DOHH2 (cell line): ENCODE measurements around the gene LNX2.
A peak's percentile ranks its signal among the peaks of the same experiment; 100 is the strongest.

ENCODE experiments used
- H3F3A ChIP-seq: fragments of 200-600 bp; sonication (generic), shearing (Covaris generic); 2 replicates; pipeline ENCODE4 v1.6.0; 2016; ENCODE audit warnings: antibody characterized with exemption, mild to moderate bottlenecking; ENCODE audit not compliant: control insufficient read depth, insufficient read depth
- H3K27ac ChIP-seq: fragments of 200-600 bp; sonication (generic); 2 replicates; pipeline ENCODE4 v1.5.1; 2014; ENCODE audit warnings: low read depth, mild to moderate bottlenecking, low read length, moderate library complexity
- H3K27me3 ChIP-seq: fragments of 200-600 bp; sonication (generic); 2 replicates; pipeline ENCODE4 v1.6.1; 2014; ENCODE audit warnings: mild to moderate bottlenecking, low read length, mixed read lengths; ENCODE audit not compliant: control insufficient read depth
- H3K36me3 ChIP-seq: fragments of 200-600 bp; sonication (generic); 2 replicates; pipeline ENCODE4 v1.6.1; 2014; ENCODE audit warnings: mild to moderate bottlenecking, low read length, moderate library complexity, mixed read lengths; ENCODE audit not compliant: control insufficient read depth
- H3K4me1 ChIP-seq: fragments of 200-600 bp; sonication (generic); 2 replicates; pipeline ENCODE4 v1.6.1; 2014; ENCODE audit warnings: mild to moderate bottlenecking, low read length, mixed read lengths; ENCODE audit not compliant: control insufficient read depth
- H3K4me2 ChIP-seq: fragments of 200-600 bp; sonication (generic); 2 replicates; pipeline ENCODE4 v1.6.0; 2014; ENCODE audit warnings: mild to moderate bottlenecking, low read length, moderate library complexity
- H3K4me3 ChIP-seq: fragments of 200-600 bp; sonication (generic); 2 replicates; pipeline ENCODE4 v1.5.1; 2014; ENCODE audit warnings: mild to moderate bottlenecking, low read length, mixed read lengths
- H3K79me2 ChIP-seq: fragments of 200-600 bp; sonication (generic); 2 replicates; pipeline ENCODE4 v1.6.1; 2014; ENCODE audit warnings: mild to moderate bottlenecking, low read length, mixed read lengths; ENCODE audit not compliant: control insufficient read depth
- H3K9me2 ChIP-seq: fragments of 200-600 bp; sonication (generic); replicated peaks from 2 replicates; pipeline ENCODE4 v1.6.1; 2014; ENCODE audit warnings: mild to moderate bottlenecking, low read length, mixed read lengths; ENCODE audit not compliant: control insufficient read depth
- H3K9me3 ChIP-seq: fragments of 200-600 bp; sonication (generic); 2 replicates; pipeline ENCODE4 v1.6.1; 2014; ENCODE audit warnings: antibody characterized with exemption, low read length, mixed read lengths; ENCODE audit not compliant: control insufficient read depth, insufficient read depth
- H4K20me1 ChIP-seq: fragments of 200-600 bp; sonication (generic); 2 replicates; pipeline ENCODE4 v1.6.0; 2014; ENCODE audit warnings: low read depth, mild to moderate bottlenecking, antibody characterized with exemption, low read length, moderate library complexity; ENCODE audit not compliant: control insufficient read depth, insufficient read depth
- CTCF ChIP-seq: fragments of 200-600 bp; sonication (generic); IDR thresholded peaks from one replicate; pipeline ENCODE4 v1.5.1; 2014; ENCODE audit warnings: antibody characterized with exemption, mild to moderate bottlenecking, low read depth, low read length; ENCODE audit not compliant: poor library complexity, severe bottlenecking
- EZH2phosphoT487 ChIP-seq: fragments of 200-600 bp; sonication (generic); IDR thresholded peaks from 2 replicates; pipeline ENCODE4 v1.6.1; 2017; ENCODE audit warnings: borderline replicate concordance, mild to moderate bottlenecking, antibody characterized with exemption, low read length, moderate library complexity, mixed read lengths

LNX2 gene

GRCh38 chr13:27533155-27533643 lies 87.1 kb downstream of the LNX2 start:
- Histone ChIP-seq H3K36me3 (no peaks in the 10 kb centered on the region), H3K4me1 (no peaks in the 10 kb centered on the region), H3K9me2 (no peaks in the 10 kb centered on the region), H3K79me2 (no peaks in the 10 kb centered on the region), H3K4me3 (no peak overlapping the region), H3K4me2 (no peak overlapping the region), H3K27me3 (no peaks in the 10 kb centered on the region), H3F3A (no peaks in the 10 kb centered on the region), H3K9me3 (no peaks in the 10 kb centered on the region), H3K27ac (no peak overlapping the region), H4K20me1 (no peaks in the 10 kb centered on the region)
- TF ChIP-seq CTCF (peak; percentile 96), EZH2phosphoT487 (no peak)

DNA sequence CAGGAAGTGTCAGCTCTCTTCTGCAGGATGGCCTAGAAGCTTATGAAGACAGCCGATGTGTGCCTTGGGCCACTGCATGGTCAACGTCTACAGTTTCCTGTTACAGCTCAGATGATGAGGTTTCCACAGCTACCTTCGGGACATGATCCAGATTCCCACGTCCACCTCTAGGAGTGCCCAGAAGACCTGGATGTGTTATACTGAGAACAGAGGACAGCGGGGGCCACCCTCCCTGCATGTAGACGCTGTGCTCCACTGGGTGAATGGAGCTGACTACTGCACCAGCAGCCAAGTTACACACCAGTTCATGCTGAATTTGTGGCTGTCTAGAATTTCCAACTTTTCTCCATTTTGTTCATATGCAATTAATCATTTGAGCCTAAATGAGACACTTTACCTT lies 91.4 kb downstream of the LNX2 start:
- no peak for TF ChIP-seq EZH2phosphoT487
- no peak for TF ChIP-seq CTCF
- H3K4me2 ChIP-seq: no peak overlapping the region

DNA sequence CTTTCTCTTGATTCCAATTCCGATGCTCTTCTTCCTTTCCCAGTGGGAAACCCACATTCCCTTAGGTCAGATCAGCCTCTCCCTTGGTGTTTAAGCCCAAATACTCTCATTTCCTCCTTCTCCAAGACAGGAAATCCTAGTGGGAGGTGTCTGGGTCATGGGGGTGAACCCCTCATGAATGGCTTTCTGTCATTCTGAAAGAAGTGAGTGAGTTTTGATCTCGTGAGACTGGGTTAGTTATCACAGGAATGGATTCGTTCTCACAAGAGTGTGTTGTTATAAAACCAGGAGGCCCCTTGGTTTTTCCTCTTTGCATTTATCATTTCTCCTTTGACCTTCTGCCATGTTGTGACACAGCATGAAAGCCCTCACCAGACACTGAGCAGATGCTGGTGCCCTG lies 93.8 kb downstream of the LNX2 start:
- Histone ChIP-seq H3K4me2 (no peak overlapping the region), H3K27me3 (no peaks in the 10 kb centered on the region), H4K20me1 (no peaks in the 10 kb centered on the region), H3K4me1 (peaks cover 12% of the 10 kb centered on the region), H3K36me3 (no peaks in the 10 kb centered on the region), H3K27ac (no peak overlapping the region), H3K9me3 (no peaks in the 10 kb centered on the region), H3K4me3 (no peak overlapping the region), H3F3A (0 out of 2 replicates have a peak, but pooled peaks cover 4% of the 10 kb centered on the region), H3K9me2 (no peaks in the 10 kb centered on the region), H3K79me2 (no peaks in the 10 kb centered on the region)
- no peak for TF ChIP-seq CTCF
- TF ChIP-seq EZH2phosphoT487: no peak

More for the DNA sequence above, 91.4 kb downstream of the LNX2 start:
- Histone ChIP-seq H3K79me2 (no peaks in the 10 kb centered on the region), H3K36me3 (no peaks in the 10 kb centered on the region), H3K4me3 (no peak overlapping the region), H3K4me1 (no peaks in the 10 kb centered on the region), H4K20me1 (no peaks in the 10 kb centered on the region), H3K27ac (no peak overlapping the region), H3K9me3 (no peaks in the 10 kb centered on the region), H3K27me3 (no peaks in the 10 kb centered on the region), H3K9me2 (no peaks in the 10 kb centered on the region), H3F3A (no peaks in the 10 kb centered on the region)
